NCI-H524 treated with DMSO at 0.1 percent for 48 hours (cell line): Measurements from ENCODE around the gene SFT2D2.

Experiments
- DNase-seq: peaks from one replicate; lab custom pipeline; 2025; lab: John Stamatoyannopoulos, UW

Gene SFT2D2

DNA sequence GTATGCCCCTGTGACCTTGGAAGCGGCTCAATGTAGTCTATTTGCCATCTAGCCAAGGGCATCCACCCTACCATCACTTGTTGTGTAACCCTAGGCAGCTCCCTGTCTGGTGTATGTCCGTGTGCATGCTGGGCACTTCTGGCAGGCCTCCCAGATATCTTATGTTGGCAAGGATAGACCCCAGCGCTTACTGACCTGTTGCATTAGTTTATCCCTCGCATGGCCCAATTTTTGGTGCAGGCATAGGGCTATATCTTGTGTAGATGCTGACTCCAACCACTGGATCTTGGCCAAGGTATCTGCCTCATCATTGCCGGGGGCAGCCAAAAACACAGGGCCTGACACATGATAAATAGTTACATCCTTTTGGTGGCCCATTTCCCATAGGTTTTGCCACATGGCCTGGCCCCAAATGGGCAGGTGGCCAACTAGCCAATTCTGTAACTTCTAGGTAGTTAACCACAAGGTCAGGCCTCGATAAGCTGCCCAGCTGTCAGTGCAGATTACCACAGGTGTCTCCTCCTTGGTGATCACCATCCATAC lies 40.9 kb downstream of the SFT2D2 start:
- DNase-seq, result no peak

DNA sequence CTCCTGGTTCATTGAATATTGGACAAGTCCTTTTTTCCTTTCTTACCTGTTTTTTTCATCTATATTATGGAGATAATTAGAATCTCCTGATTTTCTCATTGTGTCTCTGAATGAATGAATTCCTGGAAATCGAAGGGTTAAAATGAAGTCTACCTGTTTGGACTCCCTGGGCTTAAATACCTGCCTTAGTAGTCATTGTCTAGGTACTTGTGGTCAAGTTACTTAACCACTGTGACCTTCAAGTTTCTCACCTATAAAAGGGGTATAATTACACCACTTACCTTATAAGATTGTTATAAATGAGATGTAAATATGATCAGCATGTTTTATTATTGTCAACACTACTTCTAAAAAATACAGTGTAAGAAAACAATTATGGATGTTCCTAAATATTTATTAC lies 45.8 kb downstream of the SFT2D2 start:
- no peak for DNase-seq

DNA sequence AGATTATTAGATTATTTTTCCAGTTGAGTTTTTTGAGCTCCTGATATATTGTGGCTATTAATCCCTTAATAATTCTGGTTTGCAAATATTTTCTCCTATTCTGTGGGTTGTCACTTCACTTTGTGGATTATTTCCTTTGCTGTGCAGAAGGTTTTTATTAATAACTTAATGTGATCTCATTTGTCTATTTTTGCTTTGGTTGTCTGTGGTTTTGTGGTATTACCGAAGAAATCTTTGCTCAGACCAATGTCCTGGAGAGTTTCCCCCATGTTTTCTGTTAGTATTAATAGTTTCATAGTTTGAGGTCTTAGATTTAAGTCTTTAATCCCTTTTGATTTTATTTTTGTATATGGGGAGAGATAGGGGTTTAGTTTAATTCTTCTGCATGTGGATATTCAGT lies 47.8 kb downstream of the SFT2D2 start:
- DNase-seq, result no peak

- DNase-seq, result no peak
Measured at GRCh38 chr1:168279253-168279652, 53.4 kb downstream of the SFT2D2 start.

- DNase-seq, result no peak
Measured at GRCh38 chr1:168280296-168280927, 54.6 kb downstream of the SFT2D2 start, which contains the start of gene TBX19. Gene TBX19, plus strand, starts transcription at chr1:168280877. Its CDS starts 214 bp downstream, at chr1:168281091.

DNA sequence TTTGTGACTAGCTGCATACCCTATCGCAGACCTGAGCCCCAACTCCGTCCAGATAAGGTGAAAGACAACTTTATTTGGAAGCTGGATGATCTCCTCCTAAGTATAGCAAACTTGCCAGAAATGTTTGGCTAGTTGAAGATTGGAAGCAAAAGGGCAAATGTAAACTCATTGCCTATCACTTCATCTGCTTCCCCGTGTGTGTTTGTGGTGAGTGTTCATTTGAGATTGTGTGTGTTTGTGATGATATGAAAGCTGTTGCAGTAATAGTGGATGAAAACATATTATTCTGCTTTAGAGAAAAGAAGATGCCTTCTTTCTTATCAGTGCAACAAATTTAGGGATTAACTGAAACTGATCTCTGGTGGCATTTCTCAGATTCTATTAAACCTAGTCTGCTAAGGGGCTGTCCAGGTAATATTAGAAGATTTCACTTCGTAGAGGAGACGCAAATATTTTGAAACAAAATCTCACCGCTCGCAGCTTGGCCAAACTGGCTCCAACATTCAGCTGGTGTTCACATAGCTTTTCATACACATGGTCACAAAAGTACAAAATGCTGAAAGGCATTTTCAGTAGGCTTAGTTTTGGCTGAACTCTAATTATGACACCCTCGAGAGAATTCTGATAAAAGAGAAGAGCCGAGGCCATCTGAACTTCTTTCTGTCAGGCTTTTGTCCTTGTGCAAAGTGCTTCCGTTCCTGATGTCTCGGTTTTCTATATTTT lies 56.0 kb downstream of the SFT2D2 start:
- DNase-seq, result no peak

DNA sequence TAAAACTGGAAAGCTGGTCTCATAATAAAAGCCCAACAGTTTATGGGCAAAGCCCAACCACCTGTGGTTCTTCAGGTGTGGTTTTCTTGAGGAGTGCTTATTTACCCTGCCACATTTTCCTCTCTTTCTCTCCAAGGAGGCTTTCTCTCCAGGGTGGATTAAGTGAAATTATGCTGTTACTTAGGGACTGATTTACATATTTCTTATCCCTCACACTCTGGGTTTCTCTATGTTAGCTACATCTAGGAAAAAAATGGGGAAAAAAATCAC lies 59.7 kb downstream of the SFT2D2 start:
- no peak for DNase-seq

GRCh38 chr1:168285971-168286927 lies 60.4 kb downstream of the SFT2D2 start:
- no peak for DNase-seq

DNA sequence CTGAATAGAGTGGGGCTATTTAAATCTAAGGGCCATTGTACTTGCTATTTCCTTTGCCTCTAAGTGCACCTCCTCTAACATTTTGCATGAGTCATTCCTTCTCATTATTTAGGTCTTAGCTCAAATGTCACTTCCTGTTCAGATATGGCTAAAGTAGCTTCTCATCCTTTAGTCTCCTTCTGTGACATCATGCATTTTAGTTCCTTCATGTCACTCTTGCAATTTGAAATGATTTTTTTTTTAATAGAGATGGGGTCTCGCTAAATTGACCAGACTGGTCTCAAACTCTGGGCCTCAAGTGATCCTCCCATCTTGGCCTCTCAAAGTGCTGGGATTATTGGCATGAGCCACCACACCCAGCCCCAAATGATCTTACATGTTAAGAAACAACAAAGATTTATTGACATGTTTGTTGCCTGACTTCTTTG lies 61.4 kb downstream of the SFT2D2 start:
- DNase-seq, result no peak

DNA sequence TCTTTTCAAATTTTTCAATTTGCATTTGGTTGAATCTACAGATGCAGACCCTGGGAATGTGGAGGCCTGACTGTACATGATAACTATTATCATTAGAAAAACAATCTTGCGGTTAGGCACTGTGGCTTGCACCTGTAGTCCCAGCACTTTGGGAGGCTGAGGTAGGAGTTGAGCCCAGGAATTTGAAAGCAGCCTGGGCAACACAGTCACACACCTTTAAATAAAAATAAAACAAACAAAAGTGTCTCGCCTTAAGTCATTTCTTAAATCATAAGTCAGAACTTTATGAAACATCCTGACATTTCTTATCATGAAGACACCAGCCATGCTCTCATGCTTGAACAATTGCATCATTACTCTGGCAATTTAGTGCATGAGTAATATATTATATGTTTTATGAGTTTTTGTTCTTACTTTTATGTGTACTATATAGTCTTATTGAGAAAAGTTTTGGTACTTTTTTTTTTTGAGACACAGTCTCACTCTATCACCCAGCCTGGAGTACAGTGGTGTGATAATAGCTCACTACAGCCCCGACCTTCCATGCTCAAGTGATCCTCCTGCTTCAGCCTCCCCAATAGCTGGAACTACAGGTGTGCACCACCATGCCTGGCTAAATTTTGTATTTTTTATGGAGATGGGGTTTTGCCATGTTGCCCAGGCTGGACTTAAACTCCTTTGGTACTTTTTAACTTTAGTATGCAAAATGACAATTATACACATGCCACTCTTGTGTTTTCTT lies 62.7 kb downstream of the SFT2D2 start:
- no peak for DNase-seq

GRCh38 chr1:168291222-168291837 lies 65.5 kb downstream of the SFT2D2 start:
- DNase-seq, result no peak

DNA sequence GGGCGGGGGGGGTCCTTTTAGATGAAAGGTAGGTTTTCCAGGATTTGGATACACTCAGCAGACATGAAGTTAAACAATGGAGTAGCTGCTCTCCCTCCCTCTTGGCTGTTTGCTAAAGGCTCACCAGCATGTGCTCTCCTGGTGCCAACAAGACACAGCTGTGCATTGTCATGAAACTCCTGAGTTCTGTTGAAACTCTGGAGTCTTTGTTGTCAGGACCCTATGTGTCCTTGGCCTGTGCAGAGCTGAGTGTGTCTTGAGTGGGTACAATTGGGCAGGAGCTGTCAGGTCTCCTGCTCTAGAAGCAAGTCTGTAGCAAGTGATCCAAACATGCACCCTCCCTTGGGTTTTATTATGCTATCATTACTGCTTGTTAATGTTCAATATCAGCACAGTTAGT lies 67.6 kb downstream of the SFT2D2 start:
- DNase-seq, result no peak

DNA sequence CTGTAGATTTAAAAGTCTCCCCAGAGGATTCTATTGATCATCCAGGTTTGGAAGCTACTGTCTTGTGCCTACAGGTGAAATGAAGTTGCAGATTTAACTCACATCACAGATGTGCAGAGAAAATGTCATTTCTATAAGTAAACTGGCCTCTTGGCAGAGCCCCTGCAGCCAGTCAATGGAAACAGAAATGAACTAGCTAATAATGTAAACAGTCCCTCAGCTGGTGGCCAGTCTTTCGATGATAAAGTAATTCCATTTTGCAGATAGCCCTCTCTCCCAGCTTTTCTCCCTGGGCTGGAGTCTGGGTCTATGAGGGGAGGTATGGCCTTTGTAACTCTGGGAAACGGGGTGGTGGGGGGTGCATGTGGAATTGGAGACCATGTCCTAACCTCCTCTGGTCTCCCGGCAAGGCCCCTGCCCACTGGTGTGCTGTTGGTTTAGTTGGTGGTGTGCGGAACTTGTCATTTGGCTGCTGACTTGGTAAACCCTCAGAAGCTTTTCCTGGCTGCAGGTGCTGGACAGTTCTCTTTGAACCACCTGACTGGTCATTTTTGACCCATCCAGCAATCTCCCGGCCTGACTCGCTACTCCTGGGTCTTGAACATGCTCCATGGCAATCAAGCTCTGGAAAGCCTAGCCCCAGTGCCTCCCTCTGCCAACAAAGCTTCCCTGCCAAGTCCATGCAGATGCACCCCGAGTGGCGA lies 69.8 kb downstream of the SFT2D2 start:
- DNase-seq, result no peak

DNA sequence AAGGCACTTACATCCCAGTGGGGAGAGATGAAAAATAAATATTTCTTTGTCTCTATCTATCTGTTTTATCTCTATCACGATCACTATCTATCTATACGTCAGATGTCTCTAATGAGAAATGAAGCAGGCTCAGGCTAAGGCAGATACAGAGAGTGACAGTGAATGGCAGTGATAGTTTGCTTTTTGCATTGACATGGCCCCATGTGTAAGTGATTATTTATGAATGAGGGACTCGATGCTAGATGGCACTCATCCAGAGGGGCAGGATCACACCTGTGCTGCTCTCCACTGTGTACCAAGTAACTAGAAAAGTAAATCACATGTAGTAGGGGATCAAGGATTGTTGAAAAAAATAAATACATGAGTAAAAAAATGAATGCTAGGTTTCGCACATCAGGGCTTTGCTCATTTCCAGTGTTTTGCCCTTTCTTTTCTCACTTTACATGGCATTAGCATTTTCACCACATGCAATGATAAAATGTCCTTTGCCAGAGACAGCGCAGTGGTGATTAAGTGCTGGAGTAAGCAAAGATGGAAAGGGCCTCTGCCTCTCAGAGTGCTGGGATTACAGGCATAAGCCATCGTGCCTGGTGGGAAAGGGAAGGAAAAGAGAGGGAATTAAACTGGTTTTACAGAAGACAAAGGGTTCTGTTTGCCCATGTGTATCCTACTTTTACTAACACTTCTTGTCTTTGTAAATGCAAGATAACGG lies 71.4 kb downstream of the SFT2D2 start:
- DNase-seq, result no peak

GRCh38 chr1:168298446-168298845 lies 72.6 kb downstream of the SFT2D2 start:
- no peak for DNase-seq

DNA sequence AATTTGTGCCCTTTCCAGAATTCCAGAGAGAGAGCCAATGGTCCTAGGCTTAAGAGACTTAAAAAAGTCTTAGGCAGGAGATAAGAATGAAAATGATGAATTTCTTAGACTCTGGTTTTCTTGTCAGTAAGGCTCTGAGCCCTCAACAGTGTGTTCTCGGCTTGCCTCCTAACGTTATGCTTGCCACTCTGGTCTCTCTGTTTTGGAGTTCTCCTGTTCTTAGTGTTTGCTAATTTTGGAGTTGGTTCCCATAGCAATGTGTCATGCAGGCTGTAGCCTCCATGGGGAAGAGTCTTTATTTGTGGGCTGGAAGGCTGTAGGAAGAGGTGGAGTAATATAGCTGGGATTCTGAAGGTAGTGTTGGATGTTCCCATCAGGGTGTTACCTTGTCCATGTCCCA lies 74.8 kb downstream of the SFT2D2 start:
- DNase-seq, result no peak

GRCh38 chr1:168301664-168302320 lies 76.0 kb downstream of the SFT2D2 start:
- no peak for DNase-seq
